Body of pancreas (tissue), 4 donors: ENCODE results near the gene SLC52A1. TPM values are rescaled to one million over a fixed set of nuclear protein-coding genes. Genes with fewer than 3 reads are reported as not detected.

Experiments used
- ATAC-seq: fragments of 150-250 bp; one replicate; pipeline ENCODE4 v1.9.1; 2016
- DNase-seq, 4 donors: peaks; one replicate each; pipeline ENCODE4 v3.0.0-alpha.2; 2019
- H3K27ac ChIP-seq, 4 donors: fragments of 200-600 bp; sonication (generic); 1 replicate in 3 of 4; 2 replicates in 1 of 4; pipeline versions ENCODE4 v1.5.1 to v1.6.1; 2016 to 2019; ENCODE audit warnings: mild to moderate bottlenecking in 1 of 4, mixed read lengths in 1 of 4, moderate library complexity in 1 of 4
- H3K27me3 ChIP-seq, 2 donors: fragments of 200-600 bp; sonication (generic); one replicate each; pipeline ENCODE4 v1.6.0; 2016; ENCODE audit warnings: mild to moderate bottlenecking in 1 of 2
- H3K36me3 ChIP-seq, 2 donors: fragments of 200-600 bp; sonication (generic); replicated peaks in 1 of 2; 2 replicates each; pipeline ENCODE4 v1.5.1; 2016; ENCODE audit warnings: low read depth in 2 of 2; ENCODE audit not compliant: insufficient read depth in 1 of 2
- H3K4me1 ChIP-seq: fragments of 200-600 bp; sonication (generic); one replicate; pipeline ENCODE4 v1.6.0; 2016
- H3K4me3 ChIP-seq, 2 donors: fragments of 200-600 bp; sonication (generic); 1 replicate in 1 of 2; 2 replicates in 1 of 2; pipeline ENCODE4 v1.5.1; 2016 to 2019
- H3K9me3 ChIP-seq, 3 donors: fragments of 200-600 bp; sonication (generic); 1 replicate in 2 of 3; 2 replicates in 1 of 3; pipeline ENCODE4 v1.5.1; 2016
- POLR2A ChIP-seq, 3 donors: fragments of 450-650 bp; IDR thresholded peaks; one replicate each; pipeline ENCODE4 v1.6.1; 2016; ENCODE audit warnings: antibody characterized with exemption in 3 of 3, mild to moderate bottlenecking in 2 of 3
- WGBS, 2 donors: methylation state at CpG; one replicate each; pipeline ENCODE4 v1.1.5; 2017; 5-methylcytosine and 5-hydroxymethylcytosine counted together
- intact Hi-C: fragments of 100-400 bp; cut with DNase I; formaldehyde crosslinking; loops from one replicate; pipeline ENCODE4 v1.15.1; 2023
- total RNA-seq, 2 donors: library from RNA; depleted of rRNA; stranded (reverse); fragments of >200 nt; gene quantifications; one replicate each; pipeline ENCODE4 v1.1.0, GENCODE V29; 2016
- TF ChIP-seq, protein P1 (sequence below), 7 experiments: fragments of 450-650 bp in 4 of 7; fragments of 200-600 bp in 3 of 7; sonication (generic) in 3 of 7; IDR thresholded peaks; one replicate each; pipeline ENCODE4 v1.5.1; 2016 to 2019; ENCODE audit warnings: antibody characterized with exemption in 7 of 7

SLC52A1 gene
- total RNA-seq, 2 donors from 2014 or later, result not detected

- no peaks in the 10 kb centered on the region for H3K9me3 ChIP-seq
- DNase-seq (no peak), ATAC-seq (no peak)
- intact Hi-C loops, result loop anchor here (10.0 kb wide), 1 partner anchor 155 kb away; no protein-coding TSS in a partner anchor
- no peak overlapping the region for H3K27ac ChIP-seq
- H3K36me3 ChIP-seq, result no peaks in the 10 kb centered on the region
- H3K4me3 ChIP-seq, result no peak overlapping the region
- no peaks in the 10 kb centered on the region for H3K4me1 ChIP-seq
- WGBS, 2 donors, result 61 to 62% methylated on average over 4 of the region's 4 CpGs
- no peak for TF ChIP-seq POLR2A (IDR thresholded peaks at IDR 0.05)
- TF ChIP-seq, protein P1, sequence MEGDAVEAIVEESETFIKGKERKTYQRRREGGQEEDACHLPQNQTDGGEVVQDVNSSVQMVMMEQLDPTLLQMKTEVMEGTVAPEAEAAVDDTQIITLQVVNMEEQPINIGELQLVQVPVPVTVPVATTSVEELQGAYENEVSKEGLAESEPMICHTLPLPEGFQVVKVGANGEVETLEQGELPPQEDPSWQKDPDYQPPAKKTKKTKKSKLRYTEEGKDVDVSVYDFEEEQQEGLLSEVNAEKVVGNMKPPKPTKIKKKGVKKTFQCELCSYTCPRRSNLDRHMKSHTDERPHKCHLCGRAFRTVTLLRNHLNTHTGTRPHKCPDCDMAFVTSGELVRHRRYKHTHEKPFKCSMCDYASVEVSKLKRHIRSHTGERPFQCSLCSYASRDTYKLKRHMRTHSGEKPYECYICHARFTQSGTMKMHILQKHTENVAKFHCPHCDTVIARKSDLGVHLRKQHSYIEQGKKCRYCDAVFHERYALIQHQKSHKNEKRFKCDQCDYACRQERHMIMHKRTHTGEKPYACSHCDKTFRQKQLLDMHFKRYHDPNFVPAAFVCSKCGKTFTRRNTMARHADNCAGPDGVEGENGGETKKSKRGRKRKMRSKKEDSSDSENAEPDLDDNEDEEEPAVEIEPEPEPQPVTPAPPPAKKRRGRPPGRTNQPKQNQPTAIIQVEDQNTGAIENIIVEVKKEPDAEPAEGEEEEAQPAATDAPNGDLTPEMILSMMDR (IDR thresholded peaks at IDR 0.05), result no peak
- no peaks in the 10 kb centered on the region for H3K27me3 ChIP-seq
Measured at GRCh38 chr17:5069724-5070123, 34.5 kb upstream of the SLC52A1 start.

DNA sequence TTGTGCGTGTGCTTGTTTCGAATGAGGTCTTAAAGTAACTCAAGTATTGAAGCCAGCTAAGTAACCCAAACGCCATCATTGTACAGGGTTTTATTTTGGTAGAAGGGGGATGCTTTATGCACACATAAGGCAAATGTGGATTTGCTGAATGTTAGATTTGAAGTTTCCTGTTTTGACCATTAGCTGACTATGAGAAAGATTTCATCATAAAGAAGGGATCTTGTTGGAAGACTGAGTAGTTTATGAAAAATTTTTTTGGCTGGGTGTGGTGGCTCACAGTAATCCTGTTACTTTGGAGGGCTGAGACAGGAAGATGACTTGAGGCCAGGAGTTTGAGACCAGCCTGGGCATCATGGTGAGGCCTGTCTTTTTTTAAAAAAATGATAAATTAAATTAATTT, 33.0 kb upstream of the SLC52A1 start:
- TF ChIP-seq, protein P1 (IDR thresholded peaks at IDR 0.05), result no peak
- no peak for TF ChIP-seq POLR2A (IDR thresholded peaks at IDR 0.05)
- no peak overlapping the region for H3K4me3 ChIP-seq
- H3K4me1 ChIP-seq, result no peaks in the 10 kb centered on the region
- H3K36me3 ChIP-seq, result no peaks in the 10 kb centered on the region
- no peak overlapping the region for H3K27ac ChIP-seq
- ATAC-seq (no peak), DNase-seq (no peak)
- no peaks in the 10 kb centered on the region for H3K27me3 ChIP-seq
- intact Hi-C loops, result loop anchor here (10.0 kb wide), 1 partner anchor 153 kb away; no protein-coding TSS in a partner anchor
- WGBS, 2 donors, result 84 to 96% methylated on average over 3 of the region's 3 CpGs
- H3K9me3 ChIP-seq, result no peaks in the 10 kb centered on the region

- WGBS, 2 donors, result 69 to 73% methylated on average over 1 of the region's 1 CpG
Measured at GRCh38 chr17:5065227-5065744, 30.1 kb upstream of the SLC52A1 start.

GRCh38 chr17:5055543-5055942, 20.3 kb upstream of the SLC52A1 start:
- H3K36me3 ChIP-seq, result no peaks in the 10 kb centered on the region
- no peaks in the 10 kb centered on the region for H3K9me3 ChIP-seq
- no peak overlapping the region for H3K27ac ChIP-seq
- 83 to 84% methylated on average over 9 of the region's 10 CpGs for WGBS, 2 donors
- TF ChIP-seq POLR2A (IDR thresholded peaks at IDR 0.05), result no peak
- TF ChIP-seq, protein P1 (IDR thresholded peaks at IDR 0.05), result no peak
- no peak for ATAC-seq
- H3K27me3 ChIP-seq, result no peaks in the 10 kb centered on the region
- no peak overlapping the region for H3K4me3 ChIP-seq
- no peaks in the 10 kb centered on the region for H3K4me1 ChIP-seq
- no peak for DNase-seq
- intact Hi-C loops, result no loop called here

More at GRCh38 chr17:5065227-5065744, 30.1 kb upstream of the SLC52A1 start:
- Histone ChIP-seq H3K9me3 (no peaks in the 10 kb centered on the region), H3K27ac (no peak overlapping the region), H3K4me3 (no peak overlapping the region), H3K27me3 (no peaks in the 10 kb centered on the region), H3K36me3 (no peaks in the 10 kb centered on the region), H3K4me1 (no peaks in the 10 kb centered on the region)
- no peak for ATAC-seq
- intact Hi-C loops, result loop anchor here (10.0 kb wide), 1 partner anchor 150 kb away; no protein-coding TSS in a partner anchor
- TF ChIP-seq, protein P1 (IDR thresholded peaks at IDR 0.05), result no peak
- TF ChIP-seq POLR2A (IDR thresholded peaks at IDR 0.05), result no peak
- DNase-seq, result no peak

DNA sequence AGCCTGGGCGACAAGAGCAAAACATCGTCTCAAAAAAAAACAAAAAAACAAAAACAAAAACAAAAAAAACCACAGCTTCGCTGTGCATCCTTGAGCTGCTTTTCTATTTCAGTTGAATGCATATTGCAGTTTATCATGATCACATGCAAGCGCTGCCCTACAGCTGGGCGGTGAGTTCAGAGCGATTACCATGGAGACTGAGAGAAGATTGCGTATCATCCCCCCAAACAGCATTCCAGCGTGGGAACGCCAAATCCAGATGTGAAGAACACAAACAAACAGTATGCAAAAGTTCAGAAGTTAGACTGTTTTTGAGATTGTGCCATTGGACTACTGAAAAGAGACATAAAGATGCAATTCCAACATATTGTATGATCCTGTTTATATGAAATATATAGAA, 15.1 kb upstream of the SLC52A1 start:
- ATAC-seq, result no peak
- H3K27ac ChIP-seq, result no peak overlapping the region
- H3K36me3 ChIP-seq, result no peaks in the 10 kb centered on the region
- peak in 1 of 4 donors; percentile 10 for DNase-seq
- WGBS, 2 donors, result 67 to 77% methylated on average over 9 of the region's 9 CpGs
- H3K27me3 ChIP-seq, result no peaks in the 10 kb centered on the region
- H3K4me1 ChIP-seq, result no peaks in the 10 kb centered on the region
- intact Hi-C loops, result no loop called here
- TF ChIP-seq, protein P1 (IDR thresholded peaks at IDR 0.05), result no peak
- no peak for TF ChIP-seq POLR2A (IDR thresholded peaks at IDR 0.05)
- no peak overlapping the region for H3K4me3 ChIP-seq
- H3K9me3 ChIP-seq, result no peaks in the 10 kb centered on the region
